GM18867 (cell line): ENCODE measurements around the gene DNAJC13.

Source experiments
- ATAC-seq: cut with Tn5 transposase; IDR thresholded peaks from one replicate; pipeline ENCODE4 v1.9.1; 2021; ENCODE audit warnings: mild to moderate bottlenecking, moderate library complexity; ENCODE audit not compliant: unreplicated experiment

DNAJC13 gene

GRCh38 chr3:132573797-132574211 is 156.5 kb downstream of the DNAJC13 start:
- ATAC-seq = no peak

- no peak for ATAC-seq
Measured at GRCh38 chr3:132587401-132587800, 170.1 kb downstream of the DNAJC13 start.
